ENCODE data around the gene DCC. TPM values are rescaled to one million over a fixed set of nuclear protein-coding genes. Genes with fewer than 3 reads are reported as not detected.

DCC gene
- total RNA-seq, 1 experiment from 2014 or later: 0.72 TPM

- TF ChIP-seq ATF1 (CRISPR knock-in tag; IDR thresholded peaks at IDR 0.05) (no peak), CREB1 (CRISPR knock-in tag; IDR thresholded peaks at IDR 0.05) (no peak), NR3C1 (CRISPR knock-in tag; conservative IDR thresholded peaks at IDR 0.05; ENCODE audit: low read depth) (no peak), ARID4B (CRISPR knock-in tag; IDR thresholded peaks at IDR 0.05; ENCODE audit: borderline replicate concordance) (no peak), GRHL2 (CRISPR knock-in tag; IDR thresholded peaks at IDR 0.05; ENCODE audit: insufficient replicate concordance, severe bottlenecking) (no peak)
Observed at GRCh38 chr18:52435301-52435700, 95.3 kb downstream of the DCC start (continued).

GRCh38 chr18:52437161-52437560 lies 97.2 kb downstream of the DCC start:
- POLR2A ChIA-PET: no interaction called here
- no peak for DNase-seq (ENCODE audit: low spot score)
- ATAC-seq: no peak
- no peak for TF ChIP-seq NR2C2 (CRISPR knock-in tag; IDR thresholded peaks at IDR 0.05)
- TF ChIP-seq NR1H2 (CRISPR knock-in tag; IDR thresholded peaks at IDR 0.05): no peak
- TF ChIP-seq RORB (CRISPR knock-in tag; IDR thresholded peaks at IDR 0.05): no peak
- TF ChIP-seq CREB1 (CRISPR knock-in tag; IDR thresholded peaks at IDR 0.05): no peak
- no peak for TF ChIP-seq NFYB (CRISPR knock-in tag; conservative IDR thresholded peaks at IDR 0.05; ENCODE audit: low read depth)
- no peak for TF ChIP-seq FOXK1 (CRISPR knock-in tag; IDR thresholded peaks at IDR 0.05)
- TF ChIP-seq GRHL2 (CRISPR knock-in tag; IDR thresholded peaks at IDR 0.05; ENCODE audit: insufficient replicate concordance, severe bottlenecking): no peak
- TF ChIP-seq, protein P1, sequence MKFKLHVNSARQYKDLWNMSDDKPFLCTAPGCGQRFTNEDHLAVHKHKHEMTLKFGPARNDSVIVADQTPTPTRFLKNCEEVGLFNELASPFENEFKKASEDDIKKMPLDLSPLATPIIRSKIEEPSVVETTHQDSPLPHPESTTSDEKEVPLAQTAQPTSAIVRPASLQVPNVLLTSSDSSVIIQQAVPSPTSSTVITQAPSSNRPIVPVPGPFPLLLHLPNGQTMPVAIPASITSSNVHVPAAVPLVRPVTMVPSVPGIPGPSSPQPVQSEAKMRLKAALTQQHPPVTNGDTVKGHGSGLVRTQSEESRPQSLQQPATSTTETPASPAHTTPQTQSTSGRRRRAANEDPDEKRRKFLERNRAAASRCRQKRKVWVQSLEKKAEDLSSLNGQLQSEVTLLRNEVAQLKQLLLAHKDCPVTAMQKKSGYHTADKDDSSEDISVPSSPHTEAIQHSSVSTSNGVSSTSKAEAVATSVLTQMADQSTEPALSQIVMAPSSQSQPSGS (CRISPR knock-in tag; IDR thresholded peaks at IDR 0.05; ENCODE audit: borderline replicate concordance, low read depth): no peak
- TF ChIP-seq, protein P2, sequence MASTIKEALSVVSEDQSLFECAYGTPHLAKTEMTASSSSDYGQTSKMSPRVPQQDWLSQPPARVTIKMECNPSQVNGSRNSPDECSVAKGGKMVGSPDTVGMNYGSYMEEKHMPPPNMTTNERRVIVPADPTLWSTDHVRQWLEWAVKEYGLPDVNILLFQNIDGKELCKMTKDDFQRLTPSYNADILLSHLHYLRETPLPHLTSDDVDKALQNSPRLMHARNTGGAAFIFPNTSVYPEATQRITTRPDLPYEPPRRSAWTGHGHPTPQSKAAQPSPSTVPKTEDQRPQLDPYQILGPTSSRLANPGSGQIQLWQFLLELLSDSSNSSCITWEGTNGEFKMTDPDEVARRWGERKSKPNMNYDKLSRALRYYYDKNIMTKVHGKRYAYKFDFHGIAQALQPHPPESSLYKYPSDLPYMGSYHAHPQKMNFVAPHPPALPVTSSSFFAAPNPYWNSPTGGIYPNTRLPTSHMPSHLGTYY (CRISPR knock-in tag; IDR thresholded peaks at IDR 0.05): no peak
- TF ChIP-seq ESRRA (CRISPR knock-in tag; IDR thresholded peaks at IDR 0.05; ENCODE audit: borderline replicate concordance): no peak
- TF ChIP-seq SOX15 (CRISPR knock-in tag; IDR thresholded peaks at IDR 0.05): no peak
- Mint-ChIP-seq H3K36me3 (no peaks in the 10 kb centered on the region), H3K9me3 (no peaks in the 10 kb centered on the region), H3K27ac (no peak overlapping the region), H3K4me1 (no peaks in the 10 kb centered on the region), H3K27me3 (ENCODE audit: low read depth) (no peaks in the 10 kb centered on the region), H3K4me3 (no peak overlapping the region)
- CTCF ChIA-PET: no interaction called here

DNA sequence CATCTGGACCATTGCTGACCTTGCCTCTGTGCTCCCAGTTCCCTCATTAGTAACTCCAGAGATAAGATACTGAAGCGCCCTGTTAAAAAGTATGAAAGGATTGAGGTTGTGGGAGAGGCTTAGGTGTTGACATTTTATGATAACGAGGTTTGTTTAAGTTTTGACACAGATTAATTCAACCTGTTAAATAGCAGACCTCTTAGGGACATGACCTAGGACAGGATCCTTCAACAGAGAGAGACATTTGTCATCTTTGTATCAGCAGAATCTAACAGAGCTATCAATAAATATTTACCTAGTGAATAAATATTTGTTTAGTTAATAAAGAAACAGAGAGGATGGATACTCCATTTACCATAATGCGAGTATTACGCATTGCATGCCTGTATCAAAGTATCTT lies 99.5 kb downstream of the DCC start:
- H3K27me3 Mint-ChIP-seq (ENCODE audit: low read depth): no peaks in the 10 kb centered on the region
- peaks cover 9% of the 10 kb centered on the region for H3K4me1 Mint-ChIP-seq
- ChIA-PET POLR2A (no interaction called here), CTCF (no interaction called here)
- no peaks in the 10 kb centered on the region for H3K9me3 Mint-ChIP-seq
- no peak overlapping the region for H3K4me3 Mint-ChIP-seq
- H3K27ac Mint-ChIP-seq: no peak overlapping the region
- ATAC-seq (no peak), DNase-seq (ENCODE audit: low spot score) (no peak)
- H3K36me3 Mint-ChIP-seq: no peaks in the 10 kb centered on the region
- TF ChIP-seq JAZF1 (CRISPR knock-in tag; IDR thresholded peaks at IDR 0.05) (no peak), SOX15 (CRISPR knock-in tag; IDR thresholded peaks at IDR 0.05) (no peak), RELA (CRISPR knock-in tag; IDR thresholded peaks at IDR 0.05; ENCODE audit: borderline replicate concordance) (no peak), FOXK1 (CRISPR knock-in tag; IDR thresholded peaks at IDR 0.05) (no peak), TEAD4 (CRISPR knock-in tag; IDR thresholded peaks at IDR 0.05) (no peak), ESRRA (CRISPR knock-in tag; IDR thresholded peaks at IDR 0.05; ENCODE audit: borderline replicate concordance) (no peak), ZNF121 (CRISPR knock-in tag; IDR thresholded peaks at IDR 0.05) (no peak), GRHL2 (CRISPR knock-in tag; IDR thresholded peaks at IDR 0.05; ENCODE audit: insufficient replicate concordance, severe bottlenecking) (no peak)
- TF ChIP-seq, protein P2 (CRISPR knock-in tag; IDR thresholded peaks at IDR 0.05): no peak
- TF ChIP-seq, protein P3, sequence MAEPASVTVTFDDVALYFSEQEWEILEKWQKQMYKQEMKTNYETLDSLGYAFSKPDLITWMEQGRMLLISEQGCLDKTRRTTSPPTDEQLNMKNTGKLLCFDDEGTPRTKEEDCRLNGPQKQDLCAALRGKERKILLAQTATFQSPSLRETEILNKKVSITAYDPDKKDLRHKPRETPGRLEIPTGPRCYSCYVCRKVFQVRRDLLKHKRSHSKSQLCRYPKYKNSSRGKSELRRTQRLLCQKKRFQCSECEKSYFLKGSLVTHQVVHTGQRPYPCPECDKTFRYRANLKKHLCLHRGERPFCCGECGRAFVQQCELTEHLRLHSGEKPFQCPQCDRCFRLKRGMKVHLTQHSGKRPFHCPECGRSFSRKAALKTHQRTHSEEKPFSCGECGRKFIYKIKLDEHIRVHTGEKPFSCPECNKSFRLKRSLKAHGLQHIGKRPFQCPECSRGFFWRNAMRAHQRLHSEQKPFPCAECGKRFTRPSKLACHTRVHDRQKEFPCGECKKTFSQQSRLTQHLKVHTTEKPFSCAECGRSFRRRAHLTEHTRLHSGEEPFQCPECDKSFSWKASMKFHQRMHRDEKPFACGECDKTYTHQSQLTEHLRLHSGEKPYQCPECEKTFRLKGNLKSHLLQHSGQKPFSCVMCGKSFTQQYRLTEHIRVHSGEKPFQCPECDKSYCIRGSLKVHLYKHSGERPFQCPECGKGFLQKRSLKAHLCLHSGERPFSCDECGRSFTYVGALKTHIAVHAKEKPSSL (CRISPR knock-in tag; conservative IDR thresholded peaks at IDR 0.05): no peak
- TF ChIP-seq, protein P4, sequence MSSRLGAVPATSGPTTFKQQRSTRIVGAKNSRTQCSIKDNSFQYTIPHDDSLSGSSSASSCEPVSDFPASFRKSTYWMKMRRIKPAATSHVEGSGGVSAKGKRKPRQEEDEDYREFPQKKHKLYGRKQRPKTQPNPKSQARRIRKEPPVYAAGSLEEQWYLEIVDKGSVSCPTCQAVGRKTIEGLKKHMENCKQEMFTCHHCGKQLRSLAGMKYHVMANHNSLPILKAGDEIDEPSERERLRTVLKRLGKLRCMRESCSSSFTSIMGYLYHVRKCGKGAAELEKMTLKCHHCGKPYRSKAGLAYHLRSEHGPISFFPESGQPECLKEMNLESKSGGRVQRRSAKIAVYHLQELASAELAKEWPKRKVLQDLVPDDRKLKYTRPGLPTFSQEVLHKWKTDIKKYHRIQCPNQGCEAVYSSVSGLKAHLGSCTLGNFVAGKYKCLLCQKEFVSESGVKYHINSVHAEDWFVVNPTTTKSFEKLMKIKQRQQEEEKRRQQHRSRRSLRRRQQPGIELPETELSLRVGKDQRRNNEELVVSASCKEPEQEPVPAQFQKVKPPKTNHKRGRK (CRISPR knock-in tag; IDR thresholded peaks at IDR 0.05; ENCODE audit: borderline replicate concordance): no peak
- TF ChIP-seq, protein P5, sequence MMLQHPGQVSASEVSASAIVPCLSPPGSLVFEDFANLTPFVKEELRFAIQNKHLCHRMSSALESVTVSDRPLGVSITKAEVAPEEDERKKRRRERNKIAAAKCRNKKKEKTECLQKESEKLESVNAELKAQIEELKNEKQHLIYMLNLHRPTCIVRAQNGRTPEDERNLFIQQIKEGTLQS (CRISPR knock-in tag; conservative IDR thresholded peaks at IDR 0.05): no peak
